ENCODE data around the gene GNAO1.

The GNAO1 gene

GRCh38 chr16:56279914-56280313 lies 88.6 kb downstream of the GNAO1 start:
- H4K8ac ChIP-seq (ENCODE audit: low read depth, low read length): no peak overlapping the region
- no peak overlapping the region for H3K18ac ChIP-seq (ENCODE audit: low read length)
- no peak for DNase-seq
- no peak overlapping the region for H3K4ac ChIP-seq (ENCODE audit: low read depth, low read length)
- no peak overlapping the region for H3K9ac ChIP-seq (ENCODE audit: low read length)
- H3K4me3 ChIP-seq (ENCODE audit: low read length): no peak overlapping the region
- H3K79me1 ChIP-seq (ENCODE audit: low read length): no peaks in the 10 kb centered on the region
- H2AK5ac ChIP-seq (ENCODE audit: low read length): no peak overlapping the region
- no peak overlapping the region for H2BK5ac ChIP-seq (ENCODE audit: low read length)
- WGBS (ENCODE audit: extremely low coverage, insufficient coverage, low lambda C conversion rate): no CpG with 5 or more reads among the region's 2 CpGs
- no peak overlapping the region for H3K56ac ChIP-seq (ENCODE audit: low read length)
- H3K23ac ChIP-seq (ENCODE audit: low read length): no peak overlapping the region
- H3K27me3 ChIP-seq (ENCODE audit: insufficient read depth, low read length, poor library complexity): no peaks in the 10 kb centered on the region
- no peaks in the 10 kb centered on the region for H3K36me3 ChIP-seq (ENCODE audit: control insufficient read depth, insufficient read depth, low read length)
- H2BK15ac ChIP-seq (replicated peaks; ENCODE audit: low read depth): no peak overlapping the region
- H4K5ac ChIP-seq (ENCODE audit: low read length): no peak overlapping the region
- H3K4me2 ChIP-seq (ENCODE audit: low read length): no peak overlapping the region
- H2BK120ac ChIP-seq (ENCODE audit: low read depth, low read length): no peak overlapping the region
- H3K27ac ChIP-seq (ENCODE audit: low read depth, low read length): no peak overlapping the region
- peaks cover 2% of the 10 kb centered on the region for H3K4me1 ChIP-seq (ENCODE audit: control insufficient read depth, low read depth, low read length)
- H3K79me2 ChIP-seq (ENCODE audit: control insufficient read depth, insufficient read depth, low read length): no peaks in the 10 kb centered on the region

GRCh38 chr16:56281249-56281805 lies 90.0 kb downstream of the GNAO1 start:
- Histone ChIP-seq H3K4me3 (ENCODE audit: low read length) (no peak overlapping the region), H3K4me2 (ENCODE audit: low read length) (peak overlapping the region; percentile 45), H2BK120ac (ENCODE audit: low read depth, low read length) (no peak overlapping the region), H2BK5ac (ENCODE audit: low read length) (peak overlapping the region; percentile 60), H3K36me3 (ENCODE audit: control insufficient read depth, insufficient read depth, low read length) (no peaks in the 10 kb centered on the region), H2AK5ac (ENCODE audit: low read length) (no peak overlapping the region), H3K4ac (ENCODE audit: low read depth, low read length) (no peak overlapping the region), H3K56ac (ENCODE audit: low read length) (peak overlapping the region; percentile 87), H3K4me1 (ENCODE audit: control insufficient read depth, low read depth, low read length) (peaks cover 2% of the 10 kb centered on the region), H3K79me2 (ENCODE audit: control insufficient read depth, insufficient read depth, low read length) (no peaks in the 10 kb centered on the region), H3K18ac (ENCODE audit: low read length) (no peak overlapping the region), H3K79me1 (ENCODE audit: low read length) (no peaks in the 10 kb centered on the region), H4K8ac (ENCODE audit: low read depth, low read length) (no peak overlapping the region), H3K27me3 (ENCODE audit: insufficient read depth, low read length, poor library complexity) (no peaks in the 10 kb centered on the region), H3K27ac (ENCODE audit: low read depth, low read length) (no peak overlapping the region), H3K23ac (ENCODE audit: low read length) (no peak overlapping the region), H3K9ac (ENCODE audit: low read length) (no peak overlapping the region), H4K5ac (ENCODE audit: low read length) (no peak overlapping the region), H2BK15ac (replicated peaks; ENCODE audit: low read depth) (no peak overlapping the region)
- no CpG with 5 or more reads among the region's 2 CpGs for WGBS (ENCODE audit: extremely low coverage, insufficient coverage, low lambda C conversion rate)
- DNase-seq: peak; percentile 98

- no CpG with 5 or more reads among the region's 3 CpGs for WGBS (ENCODE audit: extremely low coverage, insufficient coverage, low lambda C conversion rate)
- no peak overlapping the region for H3K23ac ChIP-seq (ENCODE audit: low read length)
- no peak overlapping the region for H3K4me3 ChIP-seq (ENCODE audit: low read length)
- no peaks in the 10 kb centered on the region for H3K79me1 ChIP-seq (ENCODE audit: low read length)
- no peak for DNase-seq
- H3K27ac ChIP-seq (ENCODE audit: low read depth, low read length): no peak overlapping the region
- H3K4me1 ChIP-seq (ENCODE audit: control insufficient read depth, low read depth, low read length): peaks cover 2% of the 10 kb centered on the region
- H3K4ac ChIP-seq (ENCODE audit: low read depth, low read length): no peak overlapping the region
- H3K27me3 ChIP-seq (ENCODE audit: insufficient read depth, low read length, poor library complexity): no peaks in the 10 kb centered on the region
- no peak overlapping the region for H2BK120ac ChIP-seq (ENCODE audit: low read depth, low read length)
- H4K5ac ChIP-seq (ENCODE audit: low read length): no peak overlapping the region
- no peaks in the 10 kb centered on the region for H3K36me3 ChIP-seq (ENCODE audit: control insufficient read depth, insufficient read depth, low read length)
- no peak overlapping the region for H2AK5ac ChIP-seq (ENCODE audit: low read length)
- no peak overlapping the region for H3K9ac ChIP-seq (ENCODE audit: low read length)
- H3K4me2 ChIP-seq (ENCODE audit: low read length): no peak overlapping the region
- H3K56ac ChIP-seq (ENCODE audit: low read length): no peak overlapping the region
- H2BK5ac ChIP-seq (ENCODE audit: low read length): no peak overlapping the region
- no peaks in the 10 kb centered on the region for H3K79me2 ChIP-seq (ENCODE audit: control insufficient read depth, insufficient read depth, low read length)
- no peak overlapping the region for H4K8ac ChIP-seq (ENCODE audit: low read depth, low read length)
- H3K18ac ChIP-seq (ENCODE audit: low read length): no peak overlapping the region
- no peak overlapping the region for H2BK15ac ChIP-seq (replicated peaks; ENCODE audit: low read depth)
Observed at GRCh38 chr16:56282451-56282850, 91.2 kb downstream of the GNAO1 start.

- Histone ChIP-seq H3K56ac (ENCODE audit: low read length) (no peak overlapping the region), H3K23ac (ENCODE audit: low read length) (no peak overlapping the region), H3K18ac (ENCODE audit: low read length) (no peak overlapping the region), H2BK120ac (ENCODE audit: low read depth, low read length) (no peak overlapping the region), H2BK15ac (replicated peaks; ENCODE audit: low read depth) (no peak overlapping the region), H3K79me1 (ENCODE audit: low read length) (no peaks in the 10 kb centered on the region), H3K4me2 (ENCODE audit: low read length) (no peak overlapping the region), H3K79me2 (ENCODE audit: control insufficient read depth, insufficient read depth, low read length) (no peaks in the 10 kb centered on the region), H3K9ac (ENCODE audit: low read length) (no peak overlapping the region), H3K4me1 (ENCODE audit: control insufficient read depth, low read depth, low read length) (peaks cover 3% of the 10 kb centered on the region), H3K36me3 (ENCODE audit: control insufficient read depth, insufficient read depth, low read length) (no peaks in the 10 kb centered on the region), H3K27ac (ENCODE audit: low read depth, low read length) (no peak overlapping the region), H3K4ac (ENCODE audit: low read depth, low read length) (no peak overlapping the region), H4K5ac (ENCODE audit: low read length) (no peak overlapping the region), H3K27me3 (ENCODE audit: insufficient read depth, low read length, poor library complexity) (no peaks in the 10 kb centered on the region), H2AK5ac (ENCODE audit: low read length) (no peak overlapping the region), H2BK5ac (ENCODE audit: low read length) (no peak overlapping the region), H3K4me3 (ENCODE audit: low read length) (no peak overlapping the region), H4K8ac (ENCODE audit: low read depth, low read length) (no peak overlapping the region)
- DNase-seq: no peak
- WGBS (ENCODE audit: extremely low coverage, insufficient coverage, low lambda C conversion rate): no CpG with 5 or more reads among the region's 2 CpGs
Observed at GRCh38 chr16:56284521-56284920, 93.2 kb downstream of the GNAO1 start.

- Histone ChIP-seq H3K27ac (ENCODE audit: low read depth, low read length) (no peak overlapping the region), H3K36me3 (ENCODE audit: control insufficient read depth, insufficient read depth, low read length) (no peaks in the 10 kb centered on the region), H3K4me1 (ENCODE audit: control insufficient read depth, low read depth, low read length) (peaks cover 8% of the 10 kb centered on the region), H3K9ac (ENCODE audit: low read length) (no peak overlapping the region), H3K4ac (ENCODE audit: low read depth, low read length) (no peak overlapping the region), H3K56ac (ENCODE audit: low read length) (no peak overlapping the region), H3K23ac (ENCODE audit: low read length) (no peak overlapping the region), H2BK15ac (replicated peaks; ENCODE audit: low read depth) (no peak overlapping the region), H2BK120ac (ENCODE audit: low read depth, low read length) (no peak overlapping the region), H2AK5ac (ENCODE audit: low read length) (no peak overlapping the region), H3K27me3 (ENCODE audit: insufficient read depth, low read length, poor library complexity) (no peaks in the 10 kb centered on the region), H3K79me2 (ENCODE audit: control insufficient read depth, insufficient read depth, low read length) (no peaks in the 10 kb centered on the region), H3K4me3 (ENCODE audit: low read length) (no peak overlapping the region), H2BK5ac (ENCODE audit: low read length) (no peak overlapping the region), H4K8ac (ENCODE audit: low read depth, low read length) (no peak overlapping the region), H3K79me1 (ENCODE audit: low read length) (no peaks in the 10 kb centered on the region), H4K5ac (ENCODE audit: low read length) (no peak overlapping the region), H3K18ac (ENCODE audit: low read length) (no peak overlapping the region), H3K4me2 (ENCODE audit: low read length) (no peak overlapping the region)
- WGBS (ENCODE audit: extremely low coverage, insufficient coverage, low lambda C conversion rate): no CpG with 5 or more reads among the region's 7 CpGs
- DNase-seq: no peak
Observed at GRCh38 chr16:56286809-56287208, 95.5 kb downstream of the GNAO1 start.

- no peak overlapping the region for H3K4ac ChIP-seq (ENCODE audit: low read depth, low read length)
- no peak overlapping the region for H3K9ac ChIP-seq (ENCODE audit: low read length)
- no peak overlapping the region for H3K4me3 ChIP-seq (ENCODE audit: low read length)
- no peak overlapping the region for H4K5ac ChIP-seq (ENCODE audit: low read length)
- no peak overlapping the region for H4K8ac ChIP-seq (ENCODE audit: low read depth, low read length)
- no peaks in the 10 kb centered on the region for H3K27me3 ChIP-seq (ENCODE audit: insufficient read depth, low read length, poor library complexity)
- no peaks in the 10 kb centered on the region for H3K79me2 ChIP-seq (ENCODE audit: control insufficient read depth, insufficient read depth, low read length)
- WGBS (ENCODE audit: extremely low coverage, insufficient coverage, low lambda C conversion rate): no CpG with 5 or more reads among the region's 7 CpGs
- H3K18ac ChIP-seq (ENCODE audit: low read length): no peak overlapping the region
- H2BK15ac ChIP-seq (replicated peaks; ENCODE audit: low read depth): no peak overlapping the region
- H3K36me3 ChIP-seq (ENCODE audit: control insufficient read depth, insufficient read depth, low read length): no peaks in the 10 kb centered on the region
- no peak overlapping the region for H3K56ac ChIP-seq (ENCODE audit: low read length)
- no peaks in the 10 kb centered on the region for H3K79me1 ChIP-seq (ENCODE audit: low read length)
- no peak overlapping the region for H3K4me2 ChIP-seq (ENCODE audit: low read length)
- H2BK5ac ChIP-seq (ENCODE audit: low read length): no peak overlapping the region
- no peak overlapping the region for H2BK120ac ChIP-seq (ENCODE audit: low read depth, low read length)
- no peak overlapping the region for H3K23ac ChIP-seq (ENCODE audit: low read length)
- peaks cover 6% of the 10 kb centered on the region for H3K4me1 ChIP-seq (ENCODE audit: control insufficient read depth, low read depth, low read length)
- DNase-seq: no peak
- no peak overlapping the region for H3K27ac ChIP-seq (ENCODE audit: low read depth, low read length)
- no peak overlapping the region for H2AK5ac ChIP-seq (ENCODE audit: low read length)
Observed at GRCh38 chr16:56288019-56288418, 96.7 kb downstream of the GNAO1 start.

All from mesendoderm (in vitro differentiated cells).